Measurements from ENCODE around the gene ACAP3. TPM values are rescaled to one million over a fixed set of nuclear protein-coding genes. Genes with fewer than 3 reads are reported as not detected.

The ACAP3 gene
- total RNA-seq, 2 donors from 2014 or later = 40.9 to 50.9 TPM

DNA sequence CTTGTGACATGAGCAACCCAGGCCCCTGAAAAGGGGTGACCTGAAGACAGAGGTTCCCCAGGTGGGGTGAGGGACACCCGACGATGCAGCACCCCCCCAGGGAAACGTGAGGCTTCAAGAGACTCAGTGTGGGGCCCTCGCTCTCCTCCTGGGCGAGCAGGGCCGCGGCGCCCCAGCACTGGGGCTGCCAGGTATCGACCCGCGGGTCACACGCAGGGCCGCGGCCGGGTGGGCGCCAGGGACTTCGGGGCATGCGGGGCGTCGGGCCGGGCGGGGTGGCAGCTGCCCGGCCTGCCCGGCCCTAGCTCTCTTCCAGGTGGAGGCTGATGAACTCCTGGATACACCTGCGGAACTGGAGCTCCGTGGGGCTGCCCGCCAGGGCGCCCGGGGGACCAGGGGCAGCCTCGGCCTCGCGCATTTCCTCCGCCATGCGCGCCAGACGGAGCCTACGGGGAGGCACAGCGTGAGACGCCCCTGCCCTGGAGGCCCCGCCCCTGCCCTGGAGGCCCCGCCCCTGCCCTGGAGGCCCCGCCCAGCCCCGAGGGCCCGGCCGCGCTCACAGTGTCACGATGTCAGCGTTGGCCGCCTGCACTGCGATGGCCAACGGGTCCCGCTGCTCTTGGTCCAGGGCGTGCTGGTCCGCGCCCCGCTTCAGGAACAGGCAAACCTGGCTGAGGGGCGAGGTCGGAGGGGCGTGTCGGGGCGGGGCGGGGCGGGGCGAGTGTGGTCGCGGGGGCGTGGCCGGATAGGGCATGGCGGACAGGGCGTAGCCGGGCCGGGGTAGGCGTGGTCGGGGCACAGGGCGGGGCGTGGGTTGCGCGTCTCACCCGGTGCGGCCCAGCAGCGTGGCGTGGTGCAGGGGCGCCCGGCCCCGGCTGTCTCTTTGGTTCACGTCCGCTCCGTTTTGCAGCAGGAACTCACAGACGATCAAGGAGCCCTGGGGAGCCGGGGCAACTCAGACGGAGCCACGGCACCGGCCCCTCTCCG lies 14.2 kb downstream of the ACAP3 start:
- no peak for DNase-seq (ENCODE audit: low spot score)
- intact Hi-C loops (cut with DNase I) = loop anchor here in 1 of 2 donors (5.0 kb wide), 1 partner anchor 171 kb away; no protein-coding TSS in a partner anchor

DNA sequence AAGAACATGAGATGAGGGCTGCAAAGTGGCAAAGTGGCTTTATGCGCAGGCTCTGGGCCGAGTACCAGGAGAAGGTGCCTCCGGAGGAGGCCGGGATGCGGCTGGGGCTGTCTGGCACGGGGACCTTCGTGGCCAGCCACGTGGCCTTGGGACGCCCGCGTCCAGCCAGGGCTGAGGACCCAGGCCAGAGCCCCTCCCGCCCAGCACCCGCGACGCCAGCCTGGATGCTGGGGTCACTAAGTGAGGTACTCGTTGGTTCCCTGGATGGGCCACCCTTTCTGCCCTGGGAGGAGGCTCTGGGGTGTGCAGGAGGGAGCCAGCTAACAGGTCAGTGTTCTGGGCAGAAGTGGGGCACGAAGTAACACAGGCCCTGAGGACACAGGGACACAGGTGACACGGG lies 14.9 kb downstream of the ACAP3 start:
- DNase-seq (ENCODE audit: low spot score) = no peak
- intact Hi-C loops (cut with DNase I) = loop anchor here in 1 of 2 donors (5.0 kb wide), 1 partner anchor 171 kb away; no protein-coding TSS in a partner anchor

DNA sequence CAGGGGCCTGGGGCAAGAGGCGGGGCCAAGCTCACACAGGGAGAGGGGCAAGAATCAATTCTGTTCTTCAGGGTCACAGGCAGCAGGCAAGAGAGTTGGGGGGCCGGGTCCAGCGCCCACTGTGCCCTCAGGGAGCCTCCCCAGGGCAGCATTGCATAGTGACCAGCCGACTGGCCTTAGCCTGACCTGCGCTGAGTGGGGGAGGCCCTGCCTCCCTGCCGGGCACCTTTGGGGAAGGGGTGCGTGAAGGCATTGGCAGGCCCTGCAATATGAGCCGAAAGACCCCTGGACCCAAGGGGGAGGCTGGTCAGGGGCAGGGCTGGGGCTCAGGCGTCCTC lies 15.3 kb downstream of the ACAP3 start:
- DNase-seq (ENCODE audit: low spot score) = no peak

DNA sequence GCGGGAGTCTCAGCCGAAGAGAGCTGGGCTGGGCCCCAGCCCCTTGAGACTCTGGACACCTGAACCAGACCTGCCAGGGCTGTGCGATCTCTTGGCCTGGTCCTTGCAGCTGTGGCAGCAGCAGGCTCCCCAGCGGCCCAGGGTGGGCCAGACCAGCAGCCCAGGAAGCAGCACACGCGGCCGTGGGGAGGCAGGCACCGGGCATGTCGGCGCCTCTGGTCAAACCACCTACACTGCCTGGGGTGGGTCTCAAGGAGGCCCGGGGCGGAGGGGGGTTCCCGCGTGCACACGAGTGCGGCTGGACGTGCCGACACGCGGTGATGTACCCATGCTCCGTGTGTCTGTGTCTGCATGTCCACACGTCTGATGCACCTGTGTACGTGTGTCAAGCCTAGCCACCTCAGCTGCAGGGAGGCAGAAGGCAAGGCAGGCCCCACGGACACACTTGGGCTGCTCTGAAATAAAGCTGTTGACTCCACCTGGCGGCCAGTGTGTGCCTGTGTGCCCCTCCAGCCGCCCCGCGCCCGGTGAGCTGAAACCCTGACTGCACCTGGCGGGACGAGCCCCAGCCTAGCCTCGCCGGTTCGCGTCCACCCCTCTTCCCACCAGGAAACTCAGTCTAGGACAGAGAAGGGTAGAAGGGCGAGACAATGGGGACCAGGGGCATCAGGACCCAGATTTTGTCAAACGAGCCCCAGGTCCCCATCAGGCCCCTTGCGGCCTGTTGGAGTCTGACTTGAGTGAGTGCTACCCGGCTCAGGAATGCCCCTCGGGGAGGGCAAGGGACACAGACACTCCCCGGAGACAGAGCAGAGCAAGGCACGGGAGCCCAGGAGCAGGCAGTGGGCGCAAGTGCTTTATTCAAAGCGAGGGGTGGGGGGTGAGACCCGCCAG lies 15.9 kb downstream of the ACAP3 start:
- no peak for DNase-seq (ENCODE audit: low spot score)
- intact Hi-C loops (cut with DNase I) = loop anchor here in 1 of 2 donors (5.0 kb wide), 1 partner anchor 169 kb away; no protein-coding TSS in a partner anchor

More for the DNA sequence above, 15.3 kb downstream of the ACAP3 start:
- intact Hi-C loops (cut with DNase I) = loop anchor here in 1 of 2 donors (5.0 kb wide), 1 partner anchor 170 kb away; no protein-coding TSS in a partner anchor

DNA sequence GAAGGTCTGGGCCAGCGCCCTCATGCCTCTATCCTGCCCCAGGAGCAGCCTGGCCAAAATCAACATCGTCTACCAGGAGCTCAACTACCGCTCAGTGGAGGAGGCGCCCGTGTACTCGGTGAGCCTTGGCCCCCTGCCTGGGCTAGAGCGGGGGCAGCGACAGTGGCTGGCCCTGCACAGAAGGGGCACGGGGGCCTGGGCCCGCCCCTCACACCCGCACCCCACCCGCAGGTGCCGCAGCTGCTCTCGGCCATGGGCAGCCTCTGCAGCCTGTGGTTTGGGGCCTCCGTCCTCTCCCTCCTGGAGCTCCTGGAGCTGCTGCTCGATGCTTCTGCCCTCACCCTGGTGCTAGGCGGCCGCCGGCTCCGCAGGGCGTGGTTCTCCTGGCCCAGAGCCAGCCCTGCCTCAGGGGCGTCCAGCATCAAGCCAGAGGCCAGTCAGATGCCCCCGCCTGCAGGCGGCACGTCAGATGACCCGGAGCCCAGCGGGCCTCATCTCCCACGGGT lies 16.7 kb downstream of the ACAP3 start:
- no peak for DNase-seq (ENCODE audit: low spot score)
- intact Hi-C loops (cut with DNase I) = loop anchor here in 1 of 2 donors (5.0 kb wide), 1 partner anchor 169 kb away; no protein-coding TSS in a partner anchor

DNA sequence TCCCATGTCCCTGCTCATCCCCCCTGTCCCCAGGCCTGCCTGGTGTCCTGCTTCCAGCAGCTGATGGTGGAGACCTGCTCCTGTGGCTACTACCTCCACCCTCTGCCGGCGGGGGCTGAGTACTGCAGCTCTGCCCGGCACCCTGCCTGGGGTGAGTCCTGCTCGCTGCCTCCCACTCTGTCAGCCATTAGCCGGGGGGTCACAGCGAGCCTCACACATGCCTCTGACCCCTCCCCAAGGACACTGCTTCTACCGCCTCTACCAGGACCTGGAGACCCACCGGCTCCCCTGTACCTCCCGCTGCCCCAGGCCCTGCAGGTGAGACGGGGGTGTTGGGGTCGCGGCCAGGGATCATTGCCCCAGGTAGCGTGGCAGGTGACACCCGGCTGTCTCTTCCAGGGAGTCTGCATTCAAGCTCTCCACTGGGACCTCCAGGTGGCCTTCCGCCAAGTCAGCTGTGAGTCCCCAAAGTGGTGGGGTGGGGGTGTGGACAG lies 17.4 kb downstream of the ACAP3 start:
- DNase-seq (ENCODE audit: low spot score) = no peak
- intact Hi-C loops (cut with DNase I) = loop anchor here (1.0 to 5.0 kb wide), 2 partner anchors 167 to 168 kb away; no protein-coding TSS in a partner anchor

DNA sequence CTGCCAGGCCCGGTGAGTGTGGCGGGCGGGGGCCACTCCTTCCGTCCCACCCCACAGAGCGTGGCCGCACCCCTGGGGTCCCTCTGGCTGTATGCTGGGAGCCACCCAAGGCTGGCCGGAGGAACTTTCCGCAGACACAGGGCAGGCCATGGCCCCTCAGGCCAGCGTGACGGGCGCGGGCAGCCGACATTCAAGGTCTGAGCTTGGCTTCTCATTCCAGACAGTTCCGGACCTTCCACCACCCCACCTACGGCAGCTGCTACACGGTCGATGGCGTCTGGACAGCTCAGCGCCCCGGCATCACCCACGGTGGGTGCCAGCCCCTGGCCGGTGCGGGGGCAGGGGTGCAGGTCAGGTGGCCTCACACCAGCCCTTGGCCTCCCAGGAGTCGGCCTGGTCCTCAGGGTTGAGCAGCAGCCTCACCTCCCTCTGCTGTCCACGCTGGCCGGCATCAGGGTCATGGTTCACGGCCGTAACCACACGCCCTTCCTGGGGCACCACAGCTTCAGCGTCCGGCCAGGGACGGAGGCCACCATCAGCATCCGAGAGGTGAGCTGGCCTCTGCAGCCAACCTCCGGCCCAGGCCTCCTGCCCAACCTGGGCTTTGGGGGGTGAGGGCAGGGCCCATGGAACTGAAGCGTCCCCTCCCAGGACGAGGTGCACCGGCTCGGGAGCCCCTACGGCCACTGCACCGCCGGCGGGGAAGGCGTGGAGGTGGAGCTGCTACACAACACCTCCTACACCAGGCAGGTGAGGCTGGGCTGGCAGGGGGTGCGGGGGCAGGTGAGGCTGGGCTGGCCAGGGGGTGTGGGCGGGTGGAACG lies 20.2 kb downstream of the ACAP3 start:
- intact Hi-C loops (cut with DNase I) = loop anchor here in 1 of 2 donors (2.0 kb wide), 1 partner anchor 65 kb away; no protein-coding TSS in a partner anchor
- no peak for DNase-seq (ENCODE audit: low spot score)

DNA sequence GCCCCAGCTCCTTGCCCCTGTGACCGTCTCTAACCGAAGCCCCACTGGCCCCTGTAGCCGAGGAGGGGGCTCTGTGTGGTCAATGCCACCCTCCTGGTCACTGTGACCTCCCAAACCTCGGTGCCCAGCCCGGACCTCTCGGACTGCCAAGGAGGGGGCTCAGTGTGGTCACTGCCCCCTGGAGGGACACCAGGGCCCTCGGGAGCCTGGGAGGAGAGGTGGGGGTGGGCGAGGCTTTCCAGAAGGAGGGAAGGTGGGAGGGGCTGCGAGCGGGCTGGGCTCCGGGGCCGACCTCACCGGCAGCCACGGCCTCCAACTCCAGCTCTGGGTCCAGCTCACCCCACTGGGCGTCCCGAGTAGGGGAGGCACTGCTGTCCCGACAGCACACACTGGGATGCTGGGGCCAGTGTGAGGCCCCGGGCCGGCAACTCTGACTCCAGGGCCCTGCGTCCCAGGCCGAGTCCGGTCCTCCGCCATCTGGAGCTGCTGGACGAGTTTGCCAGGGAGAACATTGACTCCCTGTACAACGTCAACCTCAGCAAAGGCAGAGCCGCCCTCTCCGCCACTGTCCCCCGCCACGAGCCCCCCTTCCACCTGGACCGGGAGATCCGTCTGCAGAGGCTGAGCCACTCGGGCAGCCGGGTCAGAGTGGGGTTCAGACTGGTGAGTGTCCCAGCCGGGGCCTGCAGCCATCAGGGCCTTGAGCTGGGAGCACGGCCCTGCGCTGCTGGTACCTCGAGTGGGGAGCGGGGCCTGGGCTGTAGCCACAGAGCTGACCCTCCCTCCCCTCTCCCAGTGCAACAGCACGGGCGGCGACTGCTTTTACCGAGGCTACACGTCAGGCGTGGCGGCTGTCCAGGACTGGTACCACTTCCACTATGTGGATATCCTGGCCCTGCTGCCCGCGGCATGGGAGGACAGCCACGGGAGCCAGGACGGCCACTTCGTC lies 21.1 kb downstream of the ACAP3 start:
- intact Hi-C loops (cut with DNase I) = no loop called here
- DNase-seq (ENCODE audit: low spot score) = no peak

DNA sequence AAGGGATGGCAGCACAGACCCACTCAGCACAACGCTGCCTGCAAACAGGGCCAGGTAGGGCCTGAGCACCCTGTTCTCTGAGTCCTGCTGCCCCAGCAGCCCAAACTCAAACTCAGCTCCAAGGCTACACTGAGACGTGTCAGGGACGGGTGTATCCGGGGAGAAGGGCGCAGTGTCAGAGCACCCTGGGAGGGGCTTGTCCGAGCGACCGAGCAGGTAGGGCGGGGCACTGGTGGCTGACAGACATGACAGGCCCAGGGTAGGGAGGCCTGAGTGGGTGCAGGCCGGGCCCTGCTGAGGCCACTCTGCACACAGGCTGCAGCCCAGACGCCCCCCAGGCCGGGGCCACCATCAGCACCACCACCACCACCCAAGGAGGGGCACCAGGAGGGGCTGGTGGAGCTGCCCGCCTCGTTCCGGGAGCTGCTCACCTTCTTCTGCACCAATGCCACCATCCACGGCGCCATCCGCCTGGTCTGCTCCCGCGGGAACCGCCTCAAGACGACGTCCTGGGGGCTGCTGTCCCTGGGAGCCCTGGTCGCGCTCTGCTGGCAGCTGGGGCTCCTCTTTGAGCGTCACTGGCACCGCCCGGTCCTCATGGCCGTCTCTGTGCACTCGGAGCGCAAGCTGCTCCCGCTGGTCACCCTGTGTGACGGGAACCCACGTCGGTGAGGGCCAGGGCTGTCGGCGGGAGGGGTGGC lies 22.0 kb downstream of the ACAP3 start:
- DNase-seq (ENCODE audit: low spot score) = no peak
- intact Hi-C loops (cut with DNase I) = no loop called here

DNA sequence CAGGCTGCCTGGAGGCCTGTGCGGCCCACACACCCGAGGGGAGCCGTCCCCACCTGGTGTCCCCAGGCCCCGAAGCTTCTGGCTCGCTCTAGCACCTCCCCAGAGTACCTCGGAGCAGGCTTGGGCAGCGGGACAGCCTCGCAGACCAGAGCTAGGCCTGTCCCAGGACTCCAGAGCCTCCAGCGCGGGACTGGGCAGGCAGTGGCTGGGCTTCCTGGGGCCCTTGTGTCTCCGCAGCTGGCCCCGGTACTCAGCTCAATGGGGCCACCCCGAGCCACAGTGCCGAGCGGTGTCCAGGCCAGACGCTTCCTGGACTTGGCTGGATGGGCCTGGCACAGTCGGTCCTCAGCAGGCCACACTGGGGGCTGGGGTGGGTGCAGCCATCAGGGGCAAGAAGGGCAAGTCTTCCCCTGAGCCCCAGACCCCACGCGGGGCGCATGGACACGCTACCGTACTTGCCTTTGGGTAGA lies 22.6 kb downstream of the ACAP3 start:
- intact Hi-C loops (cut with DNase I) = no loop called here
- no peak for DNase-seq (ENCODE audit: low spot score)

DNA sequence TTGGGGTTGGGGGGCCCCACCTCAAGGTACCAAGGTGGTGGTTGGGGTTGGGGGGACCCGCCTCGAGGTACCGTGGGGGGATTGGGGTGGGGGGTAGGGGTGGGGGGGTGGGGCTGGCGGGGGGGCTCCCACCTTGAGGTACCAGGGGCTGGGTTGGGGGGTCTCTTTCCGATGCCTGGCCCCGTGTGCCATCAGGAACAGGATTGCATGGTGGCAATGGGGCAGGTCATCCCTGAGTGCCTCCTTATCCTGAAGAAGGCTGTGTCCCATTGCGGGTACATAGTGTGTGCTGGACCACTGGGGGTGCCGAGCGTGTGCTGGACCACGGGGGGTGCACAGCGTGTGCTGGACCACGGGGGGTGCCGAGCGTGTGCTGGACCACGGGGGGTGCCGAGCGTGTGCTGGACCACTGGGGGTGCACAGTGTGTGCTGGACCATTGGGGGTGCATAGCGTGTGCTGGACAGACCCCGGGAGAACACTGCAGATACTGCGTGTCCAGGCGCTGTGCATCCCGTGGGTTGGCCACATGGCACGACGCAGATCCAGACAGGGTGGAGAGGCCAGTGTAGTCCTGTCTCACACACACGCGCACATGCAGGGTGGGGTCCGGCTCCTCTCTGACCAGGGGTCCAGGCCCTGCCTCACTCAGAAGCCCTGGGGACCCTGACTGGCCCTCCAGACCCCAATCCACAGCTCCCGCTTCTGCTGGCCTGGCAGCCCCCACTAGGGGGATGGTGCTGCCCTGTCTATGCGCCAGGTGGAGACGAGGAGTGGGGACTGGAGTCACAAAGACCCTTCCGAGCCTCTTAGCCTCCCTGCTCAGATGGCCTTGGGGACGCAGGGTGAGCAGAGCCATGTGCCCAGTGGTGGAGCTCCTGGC lies 23.3 kb downstream of the ACAP3 start:
- intact Hi-C loops (cut with DNase I) = no loop called here
- no peak for DNase-seq (ENCODE audit: low spot score)

DNA sequence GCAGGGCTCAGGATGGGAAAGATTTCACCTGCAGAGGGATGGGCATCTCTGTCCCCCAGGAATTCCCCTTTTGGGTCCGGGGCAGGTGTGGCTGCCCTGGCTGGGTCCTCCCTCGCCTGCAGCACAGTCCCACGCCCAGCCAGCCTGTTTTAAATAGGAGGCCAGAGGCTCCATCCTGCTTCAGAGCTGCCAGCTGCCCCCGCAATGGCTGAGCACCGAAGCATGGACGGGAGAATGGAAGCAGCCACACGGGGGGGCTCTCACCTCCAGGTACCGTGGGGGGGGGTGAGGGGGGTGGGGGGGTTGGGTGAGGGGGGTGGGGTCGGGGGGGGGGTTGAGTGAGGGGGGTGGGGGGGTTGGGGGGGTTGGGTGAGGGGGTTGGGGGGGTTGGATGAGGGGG lies 23.9 kb downstream of the ACAP3 start:
- intact Hi-C loops (cut with DNase I) = no loop called here
- DNase-seq (ENCODE audit: low spot score) = no peak

DNA sequence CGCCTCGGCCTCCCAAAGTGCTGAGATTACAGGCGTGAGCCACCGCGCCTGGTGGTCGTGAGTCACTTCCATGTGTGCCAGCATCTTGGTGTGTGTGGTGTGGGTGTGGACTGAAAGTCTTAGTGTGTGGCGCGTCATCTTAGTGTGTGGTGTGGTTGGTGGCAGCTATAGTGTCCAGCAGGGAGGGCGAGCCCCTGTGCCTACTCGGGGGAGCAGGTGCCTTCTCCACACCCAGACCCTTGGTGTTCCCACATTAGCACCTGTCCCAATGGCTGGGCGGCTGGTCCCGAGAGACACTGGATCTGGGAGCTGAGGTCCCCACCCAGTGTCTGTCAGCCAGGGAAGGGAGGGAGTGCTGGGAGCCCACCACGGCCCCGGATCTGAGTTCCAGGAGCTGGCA lies 24.7 kb downstream of the ACAP3 start:
- DNase-seq (ENCODE audit: low spot score) = no peak
- intact Hi-C loops (cut with DNase I) = no loop called here

DNA sequence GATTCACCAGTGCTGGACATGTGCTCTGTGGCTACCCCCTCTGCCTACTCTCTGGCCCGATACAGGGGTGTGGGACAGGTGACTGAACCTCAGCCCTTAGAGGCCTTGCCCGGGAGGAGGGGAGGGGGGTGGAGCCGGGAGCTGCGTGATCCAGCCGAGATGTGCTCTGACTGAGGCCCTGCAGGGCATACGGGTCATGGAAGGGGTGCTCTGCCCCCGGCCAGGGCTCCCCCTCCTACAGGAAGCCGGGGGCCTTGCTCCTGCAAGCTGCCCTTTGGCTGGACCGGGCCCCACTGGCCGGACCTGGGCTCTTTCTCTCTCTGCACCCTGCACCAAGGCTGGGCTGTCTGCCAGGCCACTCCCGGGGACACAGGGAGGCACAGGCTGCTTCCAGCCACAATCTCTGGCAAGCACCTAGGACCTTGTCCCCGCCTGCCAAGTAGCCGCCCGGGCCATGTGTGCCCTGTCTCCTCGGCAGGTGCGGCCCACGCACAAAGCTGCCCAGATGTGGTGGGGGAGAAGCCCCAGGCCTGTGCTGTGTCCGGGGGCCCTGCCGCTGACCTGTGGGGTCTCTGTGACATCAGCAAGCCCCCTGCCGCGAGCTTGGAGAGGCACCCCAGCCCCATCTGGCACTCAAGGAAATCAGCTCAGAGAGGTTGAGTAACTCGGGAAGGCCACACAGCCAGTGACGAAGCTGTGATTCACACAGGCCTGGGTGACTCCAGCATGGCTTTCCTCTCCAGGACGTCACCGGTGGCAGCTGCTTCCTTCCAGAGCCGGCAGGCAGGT lies 26.0 kb downstream of the ACAP3 start:
- no peak for DNase-seq (ENCODE audit: low spot score)

More for the DNA sequence above, 26.0 kb downstream of the ACAP3 start:
- intact Hi-C loops (cut with DNase I) = no loop called here

Data from posterior vena cava (tissue), 2 donors.